Endothelial cell of umbilical vein (primary cell): ENCODE results near the gene PLA2G2D.

Experiments
- EZH2 ChIP-seq: IDR thresholded peaks from 2 replicates; pipeline ENCODE4 v1.6.1; 2012; ENCODE audit warnings: borderline replicate concordance, low read depth, mild to moderate bottlenecking, moderate library complexity, low read length, inconsistent platforms; ENCODE audit not compliant: severe bottlenecking
- POLR2A ChIP-seq: IDR thresholded peaks from 2 replicates; pipeline ENCODE4 v1.6.1; 2012; ENCODE audit warnings: low read depth, mild to moderate bottlenecking, control low read depth, low read length
- TF ChIP-seq, protein P1 (sequence below), 2 donors: IDR thresholded peaks; 1 replicate in 1 of 2; 2 replicates in 1 of 2; pipeline ENCODE4 v1.5.1; 2011; ENCODE audit warnings: low read length in 2 of 2, mild to moderate bottlenecking in 2 of 2, moderate library complexity in 2 of 2, control low read depth in 1 of 2, inconsistent platforms in 1 of 2, low read depth in 1 of 2; ENCODE audit not compliant: insufficient read depth in 1 of 2; ENCODE audit errors: extremely low read depth in 1 of 2

DNA sequence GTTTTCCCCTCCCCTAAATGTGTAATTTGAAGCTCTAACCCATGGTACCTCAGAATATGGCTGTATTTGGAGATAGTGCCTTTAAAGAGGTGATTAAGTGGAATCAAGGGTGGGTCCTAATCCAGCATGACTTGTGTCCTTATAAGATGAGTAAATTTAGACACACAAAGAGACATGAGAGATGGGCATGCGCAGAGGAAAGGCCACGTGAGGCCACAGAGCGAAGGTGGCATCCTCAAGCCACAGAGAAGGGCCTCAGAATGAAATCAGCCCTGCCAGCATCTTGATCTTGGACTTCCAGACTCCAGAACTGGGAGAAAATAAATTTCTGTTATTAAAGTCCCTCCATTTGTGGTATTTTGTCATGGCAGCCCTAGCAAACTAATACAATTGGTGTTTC lies 16.9 kb upstream of the PLA2G2D start:
- TF ChIP-seq, protein P1, sequence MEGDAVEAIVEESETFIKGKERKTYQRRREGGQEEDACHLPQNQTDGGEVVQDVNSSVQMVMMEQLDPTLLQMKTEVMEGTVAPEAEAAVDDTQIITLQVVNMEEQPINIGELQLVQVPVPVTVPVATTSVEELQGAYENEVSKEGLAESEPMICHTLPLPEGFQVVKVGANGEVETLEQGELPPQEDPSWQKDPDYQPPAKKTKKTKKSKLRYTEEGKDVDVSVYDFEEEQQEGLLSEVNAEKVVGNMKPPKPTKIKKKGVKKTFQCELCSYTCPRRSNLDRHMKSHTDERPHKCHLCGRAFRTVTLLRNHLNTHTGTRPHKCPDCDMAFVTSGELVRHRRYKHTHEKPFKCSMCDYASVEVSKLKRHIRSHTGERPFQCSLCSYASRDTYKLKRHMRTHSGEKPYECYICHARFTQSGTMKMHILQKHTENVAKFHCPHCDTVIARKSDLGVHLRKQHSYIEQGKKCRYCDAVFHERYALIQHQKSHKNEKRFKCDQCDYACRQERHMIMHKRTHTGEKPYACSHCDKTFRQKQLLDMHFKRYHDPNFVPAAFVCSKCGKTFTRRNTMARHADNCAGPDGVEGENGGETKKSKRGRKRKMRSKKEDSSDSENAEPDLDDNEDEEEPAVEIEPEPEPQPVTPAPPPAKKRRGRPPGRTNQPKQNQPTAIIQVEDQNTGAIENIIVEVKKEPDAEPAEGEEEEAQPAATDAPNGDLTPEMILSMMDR (IDR thresholded peaks at IDR 0.05; ENCODE audit: extremely low read depth in 1 of 2, insufficient read depth in 1 of 2, low read depth in 1 of 2, low read length in 2 of 2) = no peak
- TF ChIP-seq POLR2A = no peak
- TF ChIP-seq EZH2 = no peak
